Heart right ventricle (tissue), 16 donors: ENCODE measurements around the gene ELAVL1. TPM values are rescaled to one million over a fixed set of nuclear protein-coding genes. Genes with fewer than 3 reads are reported as not detected.

Experiments used
- ATAC-seq, 8 donors: fragments of 200-7000 bp; cut with Tn5 transposase; one replicate each; pipeline ENCODE4 v1.9.1; 2020; ENCODE audit warnings: mild to moderate bottlenecking in 8 of 8, moderate library complexity in 8 of 8, moderate number of reproducible peaks in 1 of 8
- DNase-seq, 2 donors: peaks; one replicate each; pipeline ENCODE4 v3.0.0-alpha.2; 2020
- H3K27ac ChIP-seq, 10 donors: fragments of 200-600 bp; sonication (generic) in 2 of 10; one replicate each; pipeline versions ENCODE4 v1.5.0 to v1.8.0; 2020 to 2022; ENCODE audit warnings: mild to moderate bottlenecking in 3 of 10
- H3K27me3 ChIP-seq, 7 donors: fragments of 200-600 bp; one replicate each; pipeline ENCODE4 v1.8.0; 2021 to 2022; ENCODE audit warnings: mild to moderate bottlenecking in 2 of 7
- H3K36me3 ChIP-seq, 9 donors: fragments of 200-600 bp; sonication (generic) in 1 of 9; one replicate each; pipeline versions ENCODE4 v1.5.0 to v1.8.0; 2020 to 2022; ENCODE audit warnings: mild to moderate bottlenecking in 2 of 9
- H3K4me1 ChIP-seq, 9 donors: fragments of 200-600 bp; sonication (generic) in 1 of 9; one replicate each; pipeline versions ENCODE4 v1.5.0 to v1.8.0; 2020 to 2022; ENCODE audit warnings: mild to moderate bottlenecking in 4 of 9
- H3K4me3 ChIP-seq, 10 donors: fragments of 200-600 bp; sonication (generic) in 2 of 10; one replicate each; pipeline versions ENCODE4 v1.5.0 to v1.8.0; 2020 to 2022; ENCODE audit warnings: mild to moderate bottlenecking in 7 of 10, moderate library complexity in 2 of 10
- H3K9me3 ChIP-seq, 11 donors: fragments of 200-600 bp in 10 of 11; sonication (generic) in 2 of 11; one replicate each; pipeline versions ENCODE4 v1.5.0 to v1.8.0; 2013 to 2022; ENCODE audit warnings: mild to moderate bottlenecking in 2 of 11, control low read depth in 1 of 11, moderate library complexity in 1 of 11
- WGBS, 2 donors: extraction: QIAGEN DNeasy Blood & Tissue Kit; methylation state at CpG; one replicate each; pipeline ENCODE4 v1.1.7; 2013; ENCODE audit warnings: inconsistent platforms in 1 of 2; 5-methylcytosine and 5-hydroxymethylcytosine counted together
- intact Hi-C, 10 donors: fragments of 100-400 bp; cut with DNase I; formaldehyde crosslinking; loops; one replicate each; pipeline versions ENCODE4 v1.11.1 to v1.14.2; 2022
- polyA plus RNA-seq, 2 donors: library from polyadenylated mRNA; stranded (reverse); fragments of 200-250 nt; gene quantifications; one replicate each; pipeline ENCODE4 v1.2.3, GENCODE V29; 2013
- total RNA-seq, 10 donors: library from RNA; stranded (reverse); fragmentation: NEBNext Ultra II Directional in 3 of 10; extraction: Animal tissue kit (Norgen Biotek cat#: 25700) in 3 of 10; gene quantifications; one replicate each; pipeline versions ENCODE4 v1.2.1 to v1.2.4, GENCODE V29; 2021 to 2023
- TF ChIP-seq, protein P1 (sequence below), 9 donors: fragments of 200-600 bp; sonication (generic) in 2 of 9; IDR thresholded peaks; one replicate each; pipeline versions ENCODE4 v1.5.0 to v1.8.0; 2021 to 2022; ENCODE audit warnings: antibody characterized with exemption in 9 of 9, mild to moderate bottlenecking in 5 of 9, moderate library complexity in 1 of 9
- donor health status: Arrhythmogenic right ventricular cardiomyopathy.
- donor health status: ischemic (EF 13 %, LVEDD 7.1; RV severe dilation, severe dysfunction).
- donor health status: healthy with polysubstance abuse.
- donor health status: DM: no; HTN: yes; CAD: no.
- donor health status: DM: no; HTN: no; CAD: no.
- donor health status: ischemic (EF 25% LVEDD 6.9; RV normal size, moderate dysfunction).
- donor health status: ischemic (EF 25% LVEDD 5.7; RV mildly dilated, moderate dysfunction).
- donor health status: healthy.
- donor health status: DM: yes; HTN: yes; CAD: no.
- donor health status: Ischemic cardiomyopathy.
- donor health status: ischemic (EF 35%, LVEDD 5.7; RV mildly dilated, moderate dysfunction).
- donor health status: nonischemic (EF 11% LVEDD 7.7; RV severe dilation, severe dysfunction).
- donor health status: DM: yes; HTN: yes; CAD: no.
- donor health status: PGD.
- donor health status: ischemic (EF 29% LVEDD 5.4; RV normal size, mild dysfunction).
- donor health status: nonischemic (EF 23%, LVEDD 6.1; RV moderate dilation, normal function).

Gene ELAVL1
- total and polyA plus RNA-seq, 12 donors: 11.6 to 60.1 (median 54.4) TPM

DNA sequence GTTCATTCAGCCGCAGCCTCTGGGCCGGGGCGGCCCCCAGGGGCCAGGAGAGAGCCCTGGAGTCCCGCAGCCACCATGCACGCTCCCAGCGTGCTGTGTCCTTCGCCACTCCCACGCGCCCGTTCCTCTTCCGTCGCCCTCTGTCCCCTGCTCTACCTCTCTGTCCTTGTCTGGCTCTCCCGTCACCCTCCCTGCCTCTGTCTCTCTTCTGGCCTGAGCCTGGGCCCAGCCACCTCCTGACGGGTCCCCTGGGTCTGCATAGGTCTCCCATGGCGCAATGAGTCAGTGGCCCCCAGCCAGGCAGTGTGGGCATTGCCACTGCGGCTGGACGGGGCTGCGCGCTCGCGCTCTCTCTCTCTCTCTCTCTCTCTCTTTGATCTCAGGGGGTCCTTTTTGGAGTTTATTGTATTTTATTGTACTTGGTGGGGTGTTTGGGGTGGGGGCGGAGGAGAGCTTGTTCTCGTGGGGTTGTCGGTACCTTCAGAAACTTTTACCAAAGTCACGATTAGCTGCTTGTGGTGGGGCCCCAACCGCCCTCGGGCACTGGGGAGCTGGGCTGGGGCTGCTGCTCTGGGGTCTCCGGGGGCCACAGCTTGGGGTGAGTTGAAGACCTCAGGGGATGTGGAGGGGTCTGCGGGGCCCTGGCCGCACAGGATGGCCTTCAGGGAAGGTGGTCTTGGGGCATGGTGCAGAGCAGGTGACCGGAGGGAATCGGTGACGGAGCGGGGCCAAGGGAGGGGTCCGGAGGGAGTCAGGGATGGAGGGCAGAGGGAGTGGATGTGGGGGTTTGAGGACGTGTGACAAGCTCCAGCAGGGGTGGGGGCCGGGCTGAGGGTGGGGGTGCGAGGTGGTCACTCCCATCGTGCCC, 92.5 kb downstream of the ELAVL1 start:
- WGBS, 2 donors: 94 to 95% methylated on average over 39 of the region's 39 CpGs
- no peak for DNase-seq
- Histone ChIP-seq H3K9me3 (no peaks in the 10 kb centered on the region), H3K36me3 (peaks cover 4 to 50% (median 33%) of the 10 kb centered on the region in 9 donors), H3K4me1 (peaks cover 4 to 35% (median 24%) of the 10 kb centered on the region in 9 donors), H3K4me3 (no peak overlapping the region), H3K27ac (no peak overlapping the region), H3K27me3 (peaks cover 11 to 46% (median 35%) of the 10 kb centered on the region in 7 donors)
- TF ChIP-seq, protein P1, sequence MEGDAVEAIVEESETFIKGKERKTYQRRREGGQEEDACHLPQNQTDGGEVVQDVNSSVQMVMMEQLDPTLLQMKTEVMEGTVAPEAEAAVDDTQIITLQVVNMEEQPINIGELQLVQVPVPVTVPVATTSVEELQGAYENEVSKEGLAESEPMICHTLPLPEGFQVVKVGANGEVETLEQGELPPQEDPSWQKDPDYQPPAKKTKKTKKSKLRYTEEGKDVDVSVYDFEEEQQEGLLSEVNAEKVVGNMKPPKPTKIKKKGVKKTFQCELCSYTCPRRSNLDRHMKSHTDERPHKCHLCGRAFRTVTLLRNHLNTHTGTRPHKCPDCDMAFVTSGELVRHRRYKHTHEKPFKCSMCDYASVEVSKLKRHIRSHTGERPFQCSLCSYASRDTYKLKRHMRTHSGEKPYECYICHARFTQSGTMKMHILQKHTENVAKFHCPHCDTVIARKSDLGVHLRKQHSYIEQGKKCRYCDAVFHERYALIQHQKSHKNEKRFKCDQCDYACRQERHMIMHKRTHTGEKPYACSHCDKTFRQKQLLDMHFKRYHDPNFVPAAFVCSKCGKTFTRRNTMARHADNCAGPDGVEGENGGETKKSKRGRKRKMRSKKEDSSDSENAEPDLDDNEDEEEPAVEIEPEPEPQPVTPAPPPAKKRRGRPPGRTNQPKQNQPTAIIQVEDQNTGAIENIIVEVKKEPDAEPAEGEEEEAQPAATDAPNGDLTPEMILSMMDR (IDR thresholded peaks at IDR 0.05): no peak
- intact Hi-C loops: no loop called here
- ATAC-seq: no peak

DNA sequence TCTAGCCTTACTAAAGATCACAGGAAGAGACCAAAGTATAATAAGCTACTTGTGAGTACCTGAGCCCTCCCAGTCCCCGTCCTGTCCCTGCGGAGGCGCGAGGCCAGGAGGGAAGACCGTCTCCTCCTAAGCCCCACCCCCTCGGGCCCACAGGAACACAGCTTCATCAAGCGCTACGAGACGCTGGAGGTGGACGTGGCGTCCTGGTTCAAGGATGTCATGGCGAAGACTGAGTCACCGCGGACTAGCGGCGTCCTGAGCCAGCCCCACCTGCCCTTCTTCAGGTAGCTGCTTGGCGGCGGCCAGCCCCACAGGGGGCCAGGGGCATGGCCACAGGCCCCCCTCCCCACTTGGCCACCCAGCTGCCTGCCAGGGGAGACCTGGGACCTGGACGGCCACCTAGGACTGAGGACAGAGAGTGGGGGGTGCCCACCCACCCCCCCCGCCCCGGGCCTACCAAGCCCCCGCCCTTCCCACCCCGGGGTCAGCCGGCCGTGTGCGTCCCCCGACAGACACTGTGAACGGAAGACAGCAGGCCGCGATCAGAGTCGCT, 93.2 kb downstream of the ELAVL1 start:
- DNase-seq (no peak), ATAC-seq (no peak)
- intact Hi-C loops: no loop called here
- TF ChIP-seq, protein P1 (IDR thresholded peaks at IDR 0.05): no peak
- no peak overlapping the region for H3K4me3 ChIP-seq
- 88 to 90% methylated on average over 30 to 31 of the region's 31 CpGs for WGBS, 2 donors
- no peak overlapping the region for H3K27ac ChIP-seq
- H3K36me3 ChIP-seq: peaks cover 4 to 54% (median 33%) of the 10 kb centered on the region in 9 donors
- peaks cover 11 to 39% (median 28%) of the 10 kb centered on the region in 7 donors for H3K27me3 ChIP-seq
- no peaks in the 10 kb centered on the region for H3K9me3 ChIP-seq
- peaks cover under 1 to 35% (median 24%) of the 10 kb centered on the region in 9 donors for H3K4me1 ChIP-seq

DNA sequence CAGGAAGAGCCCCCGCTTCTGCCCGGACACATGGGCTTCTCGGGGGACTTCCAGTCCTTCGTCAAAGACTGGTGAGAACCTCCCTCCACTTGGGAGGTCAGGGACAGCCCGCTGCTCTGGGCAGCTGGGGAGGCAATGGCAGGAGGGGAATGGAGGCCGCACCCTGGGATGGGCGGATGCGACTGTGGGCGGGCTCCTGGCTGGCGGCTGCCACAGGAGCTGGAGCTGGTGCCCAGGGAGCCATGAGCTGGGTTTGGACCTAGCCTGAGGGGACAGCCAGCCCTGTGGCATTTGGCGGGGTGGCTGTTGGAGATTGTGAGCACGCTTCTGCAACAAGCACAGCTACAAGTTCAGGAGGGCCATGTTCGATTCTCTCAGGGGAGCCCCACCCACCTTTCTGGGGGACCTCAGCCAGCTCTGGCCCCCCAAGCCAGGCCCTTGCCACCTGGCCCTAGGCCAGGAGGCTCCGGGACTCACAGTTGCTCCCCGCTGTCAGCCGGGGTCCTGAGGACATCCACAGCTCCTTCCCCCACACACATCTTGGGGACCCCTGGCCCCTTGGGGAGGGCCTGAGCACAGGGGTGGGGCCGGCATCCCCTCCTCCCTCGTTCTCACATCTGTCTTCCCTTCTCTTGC, 93.8 kb downstream of the ELAVL1 start:
- ATAC-seq (no peak), DNase-seq (no peak)
- H3K27ac ChIP-seq: no peak overlapping the region
- H3K4me3 ChIP-seq: no peak overlapping the region
- peaks cover 0 to 37% (median 25%) of the 10 kb centered on the region in 9 donors for H3K4me1 ChIP-seq
- peaks cover 9 to 33% (median 22%) of the 10 kb centered on the region in 7 donors for H3K27me3 ChIP-seq
- WGBS, 2 donors: 90 to 91% methylated on average over 18 of the region's 18 CpGs
- no peaks in the 10 kb centered on the region for H3K9me3 ChIP-seq
- H3K36me3 ChIP-seq: peaks cover 4 to 60% (median 33%) of the 10 kb centered on the region in 9 donors
- TF ChIP-seq, protein P1 (IDR thresholded peaks at IDR 0.05): no peak
- intact Hi-C loops: no loop called here
